ENCODE measurements around the gene CNTN6. TPM values are rescaled to one million over a fixed set of nuclear protein-coding genes. Genes with fewer than 3 reads are reported as not detected.

CNTN6 gene
- polyA plus RNA-seq, 2 of the 4 experiments (the other 2 are of a cell fraction), result not detected

DNA sequence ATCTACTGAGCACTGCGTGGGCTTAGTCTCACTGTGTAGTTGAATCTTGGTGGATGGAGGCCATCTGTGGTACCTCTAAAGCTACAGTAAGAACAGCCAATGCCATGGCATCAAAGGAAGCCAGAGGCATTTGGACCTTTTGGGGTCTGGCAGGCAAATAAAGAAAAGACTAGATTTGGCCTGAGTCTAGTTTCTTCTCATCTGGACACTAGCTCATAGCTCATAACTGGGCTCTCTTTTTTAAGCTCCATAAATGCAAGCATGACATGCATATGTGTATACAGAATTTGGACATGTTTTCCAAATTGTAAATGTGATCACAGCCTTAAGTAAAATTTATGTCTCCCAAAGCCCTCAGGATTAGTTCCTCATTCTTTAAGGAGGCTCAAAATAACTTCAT lies 107.5 kb downstream of the CNTN6 start:
- H3K4me1 ChIP-seq, result no peaks in the 10 kb centered on the region
- H3K4me2 ChIP-seq, result no peak overlapping the region
- DNase-seq (ENCODE audit: low read depth in 1 of 2, low spot score in 1 of 2), result no peak
- ChIA-PET POLR2A (no interaction called here), CTCF (no interaction called here)
- 0% methylated on average over 1 of the region's 1 CpG for WGBS (ENCODE audit: missing lambda C conversion rate)
- TF ChIP-seq FOSB (CRISPR knock-in tag; IDR thresholded peaks at IDR 0.05) (no peak), FOXS1 (CRISPR knock-in tag; IDR thresholded peaks at IDR 0.05) (no peak), KDM5A (IDR thresholded peaks at IDR 0.05) (no peak), MYC (IDR thresholded peaks at IDR 0.05; ENCODE audit: borderline replicate concordance, low read length) (no peak)
- TF ChIP-seq, protein P1, sequence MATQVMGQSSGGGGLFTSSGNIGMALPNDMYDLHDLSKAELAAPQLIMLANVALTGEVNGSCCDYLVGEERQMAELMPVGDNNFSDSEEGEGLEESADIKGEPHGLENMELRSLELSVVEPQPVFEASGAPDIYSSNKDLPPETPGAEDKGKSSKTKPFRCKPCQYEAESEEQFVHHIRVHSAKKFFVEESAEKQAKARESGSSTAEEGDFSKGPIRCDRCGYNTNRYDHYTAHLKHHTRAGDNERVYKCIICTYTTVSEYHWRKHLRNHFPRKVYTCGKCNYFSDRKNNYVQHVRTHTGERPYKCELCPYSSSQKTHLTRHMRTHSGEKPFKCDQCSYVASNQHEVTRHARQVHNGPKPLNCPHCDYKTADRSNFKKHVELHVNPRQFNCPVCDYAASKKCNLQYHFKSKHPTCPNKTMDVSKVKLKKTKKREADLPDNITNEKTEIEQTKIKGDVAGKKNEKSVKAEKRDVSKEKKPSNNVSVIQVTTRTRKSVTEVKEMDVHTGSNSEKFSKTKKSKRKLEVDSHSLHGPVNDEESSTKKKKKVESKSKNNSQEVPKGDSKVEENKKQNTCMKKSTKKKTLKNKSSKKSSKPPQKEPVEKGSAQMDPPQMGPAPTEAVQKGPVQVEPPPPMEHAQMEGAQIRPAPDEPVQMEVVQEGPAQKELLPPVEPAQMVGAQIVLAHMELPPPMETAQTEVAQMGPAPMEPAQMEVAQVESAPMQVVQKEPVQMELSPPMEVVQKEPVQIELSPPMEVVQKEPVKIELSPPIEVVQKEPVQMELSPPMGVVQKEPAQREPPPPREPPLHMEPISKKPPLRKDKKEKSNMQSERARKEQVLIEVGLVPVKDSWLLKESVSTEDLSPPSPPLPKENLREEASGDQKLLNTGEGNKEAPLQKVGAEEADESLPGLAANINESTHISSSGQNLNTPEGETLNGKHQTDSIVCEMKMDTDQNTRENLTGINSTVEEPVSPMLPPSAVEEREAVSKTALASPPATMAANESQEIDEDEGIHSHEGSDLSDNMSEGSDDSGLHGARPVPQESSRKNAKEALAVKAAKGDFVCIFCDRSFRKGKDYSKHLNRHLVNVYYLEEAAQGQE (IDR thresholded peaks at IDR 0.05), result no peak
- FAIRE-seq, result no peak
- ATAC-seq, result no peak
- H3K9me3 ChIP-seq, result no peaks in the 10 kb centered on the region; the same call in 1 of the 3 replicates
- H3K4me3 ChIP-seq, result no peak overlapping the region
- H3K27ac ChIP-seq, result no peak overlapping the region

DNA sequence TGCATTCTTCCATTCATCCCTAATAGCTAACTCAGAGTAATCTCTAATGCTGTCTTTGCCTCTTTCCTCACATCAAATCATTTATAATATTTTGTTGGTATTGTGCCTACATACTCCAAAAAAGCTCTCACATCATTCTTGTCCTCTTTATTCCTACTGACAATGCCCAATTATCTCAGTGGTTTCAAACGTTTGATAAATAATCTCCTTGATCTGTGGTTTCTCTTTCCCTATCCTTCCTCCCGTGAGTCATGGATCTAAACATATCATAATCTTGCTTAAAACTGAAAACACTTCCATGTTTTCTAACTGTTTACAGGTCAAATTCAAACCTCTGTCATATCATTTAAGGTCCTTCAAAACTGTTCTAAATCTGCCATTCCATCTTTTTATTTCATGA lies 115.1 kb downstream of the CNTN6 start:
- Histone ChIP-seq H3K4me3 (no peak overlapping the region), H3K9me3 (no peaks in the 10 kb centered on the region), H3K27ac (no peak overlapping the region), H3K4me1 (no peaks in the 10 kb centered on the region), H3K4me2 (no peak overlapping the region)
- ChIA-PET CTCF (no interaction called here), POLR2A (no interaction called here)
- FAIRE-seq (no peak), ATAC-seq (no peak), DNase-seq (ENCODE audit: low read depth in 1 of 2, low spot score in 1 of 2) (no peak)
- no peak for TF ChIP-seq JUN (IDR thresholded peaks at IDR 0.05)
- no peak for TF ChIP-seq JUNB (IDR thresholded peaks at IDR 0.05)
- TF ChIP-seq HEYL (CRISPR knock-in tag; IDR thresholded peaks at IDR 0.05), result no peak
- TF ChIP-seq, protein P2, sequence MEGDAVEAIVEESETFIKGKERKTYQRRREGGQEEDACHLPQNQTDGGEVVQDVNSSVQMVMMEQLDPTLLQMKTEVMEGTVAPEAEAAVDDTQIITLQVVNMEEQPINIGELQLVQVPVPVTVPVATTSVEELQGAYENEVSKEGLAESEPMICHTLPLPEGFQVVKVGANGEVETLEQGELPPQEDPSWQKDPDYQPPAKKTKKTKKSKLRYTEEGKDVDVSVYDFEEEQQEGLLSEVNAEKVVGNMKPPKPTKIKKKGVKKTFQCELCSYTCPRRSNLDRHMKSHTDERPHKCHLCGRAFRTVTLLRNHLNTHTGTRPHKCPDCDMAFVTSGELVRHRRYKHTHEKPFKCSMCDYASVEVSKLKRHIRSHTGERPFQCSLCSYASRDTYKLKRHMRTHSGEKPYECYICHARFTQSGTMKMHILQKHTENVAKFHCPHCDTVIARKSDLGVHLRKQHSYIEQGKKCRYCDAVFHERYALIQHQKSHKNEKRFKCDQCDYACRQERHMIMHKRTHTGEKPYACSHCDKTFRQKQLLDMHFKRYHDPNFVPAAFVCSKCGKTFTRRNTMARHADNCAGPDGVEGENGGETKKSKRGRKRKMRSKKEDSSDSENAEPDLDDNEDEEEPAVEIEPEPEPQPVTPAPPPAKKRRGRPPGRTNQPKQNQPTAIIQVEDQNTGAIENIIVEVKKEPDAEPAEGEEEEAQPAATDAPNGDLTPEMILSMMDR (IDR thresholded peaks at IDR 0.05), result no peak
- no peak for TF ChIP-seq SMC3 (IDR thresholded peaks at IDR 0.05)
- TF ChIP-seq NFE2L2 (conservative IDR thresholded peaks at IDR 0.05; ENCODE audit: low read length), result no peak
- no peak for TF ChIP-seq CBX8 (IDR thresholded peaks at IDR 0.05)
- no peak for TF ChIP-seq HOXB13 (CRISPR knock-in tag; IDR thresholded peaks at IDR 0.05; ENCODE audit: low read depth)
- TF ChIP-seq, protein P3, sequence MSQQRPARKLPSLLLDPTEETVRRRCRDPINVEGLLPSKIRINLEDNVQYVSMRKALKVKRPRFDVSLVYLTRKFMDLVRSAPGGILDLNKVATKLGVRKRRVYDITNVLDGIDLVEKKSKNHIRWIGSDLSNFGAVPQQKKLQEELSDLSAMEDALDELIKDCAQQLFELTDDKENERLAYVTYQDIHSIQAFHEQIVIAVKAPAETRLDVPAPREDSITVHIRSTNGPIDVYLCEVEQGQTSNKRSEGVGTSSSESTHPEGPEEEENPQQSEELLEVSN (IDR thresholded peaks at IDR 0.05; ENCODE audit: borderline replicate concordance, low read depth), result no peak
- no peak for TF ChIP-seq NPAS2 (CRISPR knock-in tag; IDR thresholded peaks at IDR 0.05; ENCODE audit: borderline replicate concordance)
- no peak for TF ChIP-seq RAD21 (conservative IDR thresholded peaks at IDR 0.05 in 1 of 2, IDR thresholded peaks at IDR 0.05 in 1 of 2)
- TF ChIP-seq RARB (CRISPR knock-in tag; IDR thresholded peaks at IDR 0.05), result no peak
- 7% methylated on average over 2 of the region's 2 CpGs for WGBS (ENCODE audit: missing lambda C conversion rate)

DNA sequence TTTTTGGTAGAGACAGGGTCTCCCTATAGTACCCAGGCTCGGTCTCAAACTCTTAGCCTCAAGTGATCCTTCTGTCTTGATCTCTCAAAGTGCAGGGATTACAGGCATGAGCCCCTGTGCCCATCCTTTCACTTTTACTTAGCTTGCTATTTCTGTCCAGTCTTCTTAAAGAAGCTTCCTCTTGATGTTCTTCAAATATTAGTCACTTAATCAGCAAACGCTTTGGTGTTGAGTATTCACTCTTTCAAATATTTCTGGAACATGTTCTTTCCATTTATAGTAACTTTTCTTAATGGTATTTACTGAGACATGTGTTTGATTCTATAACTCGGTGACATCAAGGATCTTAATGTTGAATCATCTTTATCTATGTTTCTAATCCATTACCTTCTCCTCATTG lies 122.1 kb downstream of the CNTN6 start:
- no peaks in the 10 kb centered on the region for H3K4me1 ChIP-seq
- no peak overlapping the region for H3K4me3 ChIP-seq
- DNase-seq (ENCODE audit: low read depth in 1 of 2, low spot score in 1 of 2), result no peak
- no peak for FAIRE-seq
- H3K27ac ChIP-seq, result no peak overlapping the region
- H3K9me3 ChIP-seq, result 0 out of 3 replicates have a peak, but pooled peaks cover 3% of the 10 kb centered on the region
- no peak overlapping the region for H3K4me2 ChIP-seq
- no peak for ATAC-seq
- ChIA-PET CTCF (no interaction called here), POLR2A (no interaction called here)
- 3% methylated on average over 3 of the region's 3 CpGs for WGBS (ENCODE audit: missing lambda C conversion rate)
- TF ChIP-seq, protein P4, sequence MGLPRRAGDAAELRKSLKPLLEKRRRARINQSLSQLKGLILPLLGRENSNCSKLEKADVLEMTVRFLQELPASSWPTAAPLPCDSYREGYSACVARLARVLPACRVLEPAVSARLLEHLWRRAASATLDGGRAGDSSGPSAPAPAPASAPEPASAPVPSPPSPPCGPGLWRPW (IDR thresholded peaks at IDR 0.05), result no peak
- TF ChIP-seq POLR2AphosphoS2 (conservative IDR thresholded peaks at IDR 0.05; ENCODE audit: low read length) (no peak), SREBF2 (IDR thresholded peaks at IDR 0.05) (no peak), ZFP36 (IDR thresholded peaks at IDR 0.05; ENCODE audit: borderline replicate concordance, partially characterized antibody) (no peak), KDM5A (IDR thresholded peaks at IDR 0.05) (no peak), HDAC2 (IDR thresholded peaks at IDR 0.05) (no peak), HOXB5 (CRISPR knock-in tag; IDR thresholded peaks at IDR 0.05) (no peak), NFE2L2 (conservative IDR thresholded peaks at IDR 0.05; ENCODE audit: low read length) (no peak), ZC3H11A (IDR thresholded peaks at IDR 0.05) (no peak), HEYL (CRISPR knock-in tag; IDR thresholded peaks at IDR 0.05) (no peak)
- TF ChIP-seq, protein P1 (IDR thresholded peaks at IDR 0.05), result no peak
- TF ChIP-seq, protein P5, sequence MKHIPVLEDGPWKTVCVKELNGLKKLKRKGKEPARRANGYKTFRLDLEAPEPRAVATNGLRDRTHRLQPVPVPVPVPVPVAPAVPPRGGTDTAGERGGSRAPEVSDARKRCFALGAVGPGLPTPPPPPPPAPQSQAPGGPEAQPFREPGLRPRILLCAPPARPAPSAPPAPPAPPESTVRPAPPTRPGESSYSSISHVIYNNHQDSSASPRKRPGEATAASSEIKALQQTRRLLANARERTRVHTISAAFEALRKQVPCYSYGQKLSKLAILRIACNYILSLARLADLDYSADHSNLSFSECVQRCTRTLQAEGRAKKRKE (CRISPR knock-in tag; IDR thresholded peaks at IDR 0.05; ENCODE audit: low read depth), result no peak
